Endothelial cell of umbilical vein (primary cell): ENCODE measurements around the gene YIPF2.

Experiments
- GATA2 ChIP-seq: IDR thresholded peaks from 2 replicates; pipeline ENCODE4 v1.7.0; 2011; ENCODE audit warnings: low read depth, mild to moderate bottlenecking, moderate library complexity, mixed read lengths, low read length; ENCODE audit not compliant: insufficient read length, insufficient read depth
- MYC ChIP-seq: IDR thresholded peaks from one replicate; pipeline ENCODE4 v1.6.1; 2011; ENCODE audit warnings: mild to moderate bottlenecking, low read depth, low read length
- POLR2A ChIP-seq: IDR thresholded peaks from 2 replicates; pipeline ENCODE4 v1.6.1; 2012; ENCODE audit warnings: low read depth, mild to moderate bottlenecking, control low read depth, low read length

GRCh38 chr19:10918359-10918758 is 10.1 kb downstream of the YIPF2 start:
- no peak for TF ChIP-seq MYC
- TF ChIP-seq GATA2: no peak
- no peak for TF ChIP-seq POLR2A
